GM12878 (cell line): Measurements from ENCODE around the gene MAML2. TPM values are rescaled to one million over a fixed set of nuclear protein-coding genes. Genes with fewer than 3 reads are reported as not detected.

Source experiments
- BCL11A ChIP-seq: IDR thresholded peaks from 2 replicates; pipeline ENCODE4 v1.6.1; 2011; ENCODE audit warnings: low read depth, low read length
- BMI1 ChIP-seq: fragments of 450-650 bp; IDR thresholded peaks from 2 replicates; pipeline ENCODE4 v1.6.1; 2016; ENCODE audit warnings: mild to moderate bottlenecking, moderate library complexity, borderline replicate concordance
- MTA2 ChIP-seq: fragments of 450-650 bp; IDR thresholded peaks from 2 replicates; pipeline ENCODE4 v1.6.1; 2016; ENCODE audit warnings: low read depth, mild to moderate bottlenecking, moderate library complexity
- MYC ChIP-seq: IDR thresholded peaks from 2 replicates; pipeline ENCODE4 v1.6.1; 2011; ENCODE audit warnings: mild to moderate bottlenecking, low read length, moderate library complexity, inconsistent platforms; ENCODE audit not compliant: insufficient read depth, insufficient replicate concordance, insufficient read length, severe bottlenecking
- NR2C1 ChIP-seq: fragments of 450-650 bp; IDR thresholded peaks from 2 replicates; pipeline ENCODE4 v1.6.1; 2017; ENCODE audit warnings: antibody characterized with exemption, mild to moderate bottlenecking, moderate library complexity
- SIX5 ChIP-seq: IDR thresholded peaks from 2 replicates; pipeline ENCODE4 v1.6.1; 2011; ENCODE audit warnings: mild to moderate bottlenecking, low read depth, low read length, moderate library complexity; ENCODE audit not compliant: severe bottlenecking
- SPI1 ChIP-seq: IDR thresholded peaks from 2 replicates; pipeline ENCODE4 v1.6.1; 2011; ENCODE audit warnings: low read depth, mild to moderate bottlenecking, low read length, moderate library complexity, borderline replicate concordance; ENCODE audit not compliant: insufficient read depth
- SUZ12 ChIP-seq: fragments of 200-600 bp; sonication (generic); IDR thresholded peaks from one replicate; pipeline ENCODE4 v1.6.1; 2018; ENCODE audit warnings: antibody characterized with exemption, mild to moderate bottlenecking; ENCODE audit not compliant: unreplicated experiment
- TBL1XR1 ChIP-seq: IDR thresholded peaks from 2 replicates; pipeline ENCODE4 v1.6.1; 2012; ENCODE audit warnings: low read depth, low read length, improper control_type of control experiment
- ZBED1 ChIP-seq: IDR thresholded peaks from 2 replicates; pipeline ENCODE4 v1.6.1; 2016; ENCODE audit warnings: borderline replicate concordance
- polyA plus RNA-seq, 11 experiments: library from polyadenylated mRNA; depleted of rRNA in 4 of 11; unstranded in 6 of 11; stranded (reverse) in 5 of 11; fragments of >200 nt; fragmentation: Nextera tagmentation in 4 of 11; fragmentation: Illumina TruSeq in 1 of 11; extraction: Ambion mirVana in 4 of 11; extraction: Trizol in 1 of 11; gene quantifications; 1 replicate in 1 of 11; 2 replicates in 10 of 11; pipeline versions ENCODE4 v1.2.1 to v1.2.3, GENCODE V29; 2011 to 2016; ENCODE audit warnings: inconsistent platforms in 2 of 11, missing spikeins in 2 of 11, low read depth in 1 of 11
- total RNA-seq, 4 experiments: library from RNA; depleted of rRNA in 3 of 4; stranded (reverse); fragments of >200 nt in 3 of 4; fragmentation: Illumina TruSeq in 1 of 4; extraction: Trizol in 1 of 4; gene quantifications; 2 replicates each; pipeline versions ENCODE4 v1.2.1 to v1.2.3, GENCODE V29; 2013 to 2021
- TF ChIP-seq, protein P1 (sequence below): fragments of 450-650 bp; IDR thresholded peaks from 2 replicates; pipeline ENCODE4 v1.6.1; 2017; ENCODE audit warnings: mild to moderate bottlenecking, moderate library complexity
- TF ChIP-seq, protein P2 (sequence below): fragments of 450-650 bp; IDR thresholded peaks from 2 replicates; pipeline ENCODE4 v1.6.1; 2016; ENCODE audit warnings: mild to moderate bottlenecking, moderate library complexity, borderline replicate concordance
- TF ChIP-seq, protein P3 (sequence below): IDR thresholded peaks from 2 replicates; pipeline ENCODE4 v1.6.1; 2011; ENCODE audit warnings: low read depth, mild to moderate bottlenecking, low read length, moderate library complexity, borderline replicate concordance; ENCODE audit errors: extremely low read depth
- TF ChIP-seq, protein P4 (sequence below): fragments of 450-650 bp; IDR thresholded peaks from 2 replicates; pipeline ENCODE4 v1.6.1; 2017; ENCODE audit warnings: borderline replicate concordance
- TF ChIP-seq, protein P5 (sequence below): fragments of 150-350 bp; IDR thresholded peaks from 2 replicates; pipeline ENCODE4 v1.6.1; 2016; ENCODE audit warnings: low read depth, low read length

The MAML2 gene
- total and polyA plus RNA-seq, 10 of the 15 experiments (the other 5 are each of a cell fraction or from before 2014, with no cell fraction given), result 2.5 to 15.1 (median 12.0) TPM

DNA sequence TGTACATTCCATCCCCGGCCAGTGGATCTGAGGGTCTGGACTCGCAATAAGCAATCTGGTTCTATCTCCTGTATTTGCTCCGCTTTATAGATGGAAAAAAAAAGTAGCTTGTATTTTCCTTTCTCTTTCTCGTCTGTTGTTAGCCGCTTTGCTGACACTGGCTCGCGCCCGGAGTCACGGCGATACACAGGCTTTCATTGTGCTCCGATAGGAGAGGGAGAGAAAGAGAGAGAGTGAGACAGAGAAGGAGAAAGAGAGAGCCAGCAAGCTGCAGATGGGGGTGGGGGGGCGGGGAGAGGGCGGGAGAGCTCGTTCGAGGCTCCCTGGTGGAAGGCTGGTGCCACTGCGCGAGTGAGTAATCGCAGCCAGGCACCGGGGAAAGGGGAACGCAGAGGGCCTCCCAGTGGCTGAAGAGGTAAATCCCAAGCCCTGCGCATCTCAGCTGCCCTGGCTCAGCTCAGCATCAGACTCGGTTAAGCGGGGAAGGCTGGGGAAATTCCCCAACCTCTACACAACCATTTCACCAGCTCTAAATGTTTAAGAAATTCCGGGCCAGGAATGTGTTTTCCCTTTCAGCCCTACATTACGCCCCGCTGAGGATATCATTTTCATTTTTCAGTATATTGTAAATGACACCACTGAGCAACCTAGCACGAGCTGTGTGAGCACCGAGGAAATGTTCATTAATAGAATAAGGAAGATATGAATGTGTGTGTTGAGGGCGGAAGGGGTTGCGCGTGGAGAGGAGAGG lies at the start of gene MAML2 (continued):
- TF ChIP-seq, protein P1, sequence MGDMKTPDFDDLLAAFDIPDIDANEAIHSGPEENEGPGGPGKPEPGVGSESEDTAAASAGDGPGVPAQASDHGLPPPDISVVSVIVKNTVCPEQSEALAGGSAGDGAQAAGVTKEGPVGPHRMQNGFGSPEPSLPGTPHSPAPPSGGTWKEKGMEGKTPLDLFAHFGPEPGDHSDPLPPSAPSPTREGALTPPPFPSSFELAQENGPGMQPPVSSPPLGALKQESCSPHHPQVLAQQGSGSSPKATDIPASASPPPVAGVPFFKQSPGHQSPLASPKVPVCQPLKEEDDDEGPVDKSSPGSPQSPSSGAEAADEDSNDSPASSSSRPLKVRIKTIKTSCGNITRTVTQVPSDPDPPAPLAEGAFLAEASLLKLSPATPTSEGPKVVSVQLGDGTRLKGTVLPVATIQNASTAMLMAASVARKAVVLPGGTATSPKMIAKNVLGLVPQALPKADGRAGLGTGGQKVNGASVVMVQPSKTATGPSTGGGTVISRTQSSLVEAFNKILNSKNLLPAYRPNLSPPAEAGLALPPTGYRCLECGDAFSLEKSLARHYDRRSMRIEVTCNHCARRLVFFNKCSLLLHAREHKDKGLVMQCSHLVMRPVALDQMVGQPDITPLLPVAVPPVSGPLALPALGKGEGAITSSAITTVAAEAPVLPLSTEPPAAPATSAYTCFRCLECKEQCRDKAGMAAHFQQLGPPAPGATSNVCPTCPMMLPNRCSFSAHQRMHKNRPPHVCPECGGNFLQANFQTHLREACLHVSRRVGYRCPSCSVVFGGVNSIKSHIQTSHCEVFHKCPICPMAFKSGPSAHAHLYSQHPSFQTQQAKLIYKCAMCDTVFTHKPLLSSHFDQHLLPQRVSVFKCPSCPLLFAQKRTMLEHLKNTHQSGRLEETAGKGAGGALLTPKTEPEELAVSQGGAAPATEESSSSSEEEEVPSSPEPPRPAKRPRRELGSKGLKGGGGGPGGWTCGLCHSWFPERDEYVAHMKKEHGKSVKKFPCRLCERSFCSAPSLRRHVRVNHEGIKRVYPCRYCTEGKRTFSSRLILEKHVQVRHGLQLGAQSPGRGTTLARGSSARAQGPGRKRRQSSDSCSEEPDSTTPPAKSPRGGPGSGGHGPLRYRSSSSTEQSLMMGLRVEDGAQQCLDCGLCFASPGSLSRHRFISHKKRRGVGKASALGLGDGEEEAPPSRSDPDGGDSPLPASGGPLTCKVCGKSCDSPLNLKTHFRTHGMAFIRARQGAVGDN, result no peak
- no peak for TF ChIP-seq NR2C1
- no peak for TF ChIP-seq BMI1
- no peak for TF ChIP-seq ZBED1
- TF ChIP-seq, protein P2, sequence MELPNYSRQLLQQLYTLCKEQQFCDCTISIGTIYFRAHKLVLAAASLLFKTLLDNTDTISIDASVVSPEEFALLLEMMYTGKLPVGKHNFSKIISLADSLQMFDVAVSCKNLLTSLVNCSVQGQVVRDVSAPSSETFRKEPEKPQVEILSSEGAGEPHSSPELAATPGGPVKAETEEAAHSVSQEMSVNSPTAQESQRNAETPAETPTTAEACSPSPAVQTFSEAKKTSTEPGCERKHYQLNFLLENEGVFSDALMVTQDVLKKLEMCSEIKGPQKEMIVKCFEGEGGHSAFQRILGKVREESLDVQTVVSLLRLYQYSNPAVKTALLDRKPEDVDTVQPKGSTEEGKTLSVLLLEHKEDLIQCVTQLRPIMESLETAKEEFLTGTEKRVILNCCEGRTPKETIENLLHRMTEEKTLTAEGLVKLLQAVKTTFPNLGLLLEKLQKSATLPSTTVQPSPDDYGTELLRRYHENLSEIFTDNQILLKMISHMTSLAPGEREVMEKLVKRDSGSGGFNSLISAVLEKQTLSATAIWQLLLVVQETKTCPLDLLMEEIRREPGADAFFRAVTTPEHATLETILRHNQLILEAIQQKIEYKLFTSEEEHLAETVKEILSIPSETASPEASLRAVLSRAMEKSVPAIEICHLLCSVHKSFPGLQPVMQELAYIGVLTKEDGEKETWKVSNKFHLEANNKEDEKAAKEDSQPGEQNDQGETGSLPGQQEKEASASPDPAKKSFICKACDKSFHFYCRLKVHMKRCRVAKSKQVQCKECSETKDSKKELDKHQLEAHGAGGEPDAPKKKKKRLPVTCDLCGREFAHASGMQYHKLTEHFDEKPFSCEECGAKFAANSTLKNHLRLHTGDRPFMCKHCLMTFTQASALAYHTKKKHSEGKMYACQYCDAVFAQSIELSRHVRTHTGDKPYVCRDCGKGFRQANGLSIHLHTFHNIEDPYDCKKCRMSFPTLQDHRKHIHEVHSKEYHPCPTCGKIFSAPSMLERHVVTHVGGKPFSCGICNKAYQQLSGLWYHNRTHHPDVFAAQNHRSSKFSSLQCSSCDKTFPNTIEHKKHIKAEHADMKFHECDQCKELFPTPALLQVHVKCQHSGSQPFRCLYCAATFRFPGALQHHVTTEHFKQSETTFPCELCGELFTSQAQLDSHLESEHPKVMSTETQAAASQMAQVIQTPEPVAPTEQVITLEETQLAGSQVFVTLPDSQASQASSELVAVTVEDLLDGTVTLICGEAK, result no peak
- TF ChIP-seq MYC, result no peak
- TF ChIP-seq, protein P3, sequence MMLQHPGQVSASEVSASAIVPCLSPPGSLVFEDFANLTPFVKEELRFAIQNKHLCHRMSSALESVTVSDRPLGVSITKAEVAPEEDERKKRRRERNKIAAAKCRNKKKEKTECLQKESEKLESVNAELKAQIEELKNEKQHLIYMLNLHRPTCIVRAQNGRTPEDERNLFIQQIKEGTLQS, result no peak
- no peak for TF ChIP-seq SUZ12
- no peak for TF ChIP-seq MTA2
- TF ChIP-seq TBL1XR1, result 0 out of 2 replicates have a peak, but pooled peaks have one; percentile 76
- TF ChIP-seq, protein P4, sequence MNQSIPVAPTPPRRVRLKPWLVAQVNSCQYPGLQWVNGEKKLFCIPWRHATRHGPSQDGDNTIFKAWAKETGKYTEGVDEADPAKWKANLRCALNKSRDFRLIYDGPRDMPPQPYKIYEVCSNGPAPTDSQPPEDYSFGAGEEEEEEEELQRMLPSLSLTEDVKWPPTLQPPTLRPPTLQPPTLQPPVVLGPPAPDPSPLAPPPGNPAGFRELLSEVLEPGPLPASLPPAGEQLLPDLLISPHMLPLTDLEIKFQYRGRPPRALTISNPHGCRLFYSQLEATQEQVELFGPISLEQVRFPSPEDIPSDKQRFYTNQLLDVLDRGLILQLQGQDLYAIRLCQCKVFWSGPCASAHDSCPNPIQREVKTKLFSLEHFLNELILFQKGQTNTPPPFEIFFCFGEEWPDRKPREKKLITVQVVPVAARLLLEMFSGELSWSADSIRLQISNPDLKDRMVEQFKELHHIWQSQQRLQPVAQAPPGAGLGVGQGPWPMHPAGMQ, result no peak
- TF ChIP-seq, protein P5, sequence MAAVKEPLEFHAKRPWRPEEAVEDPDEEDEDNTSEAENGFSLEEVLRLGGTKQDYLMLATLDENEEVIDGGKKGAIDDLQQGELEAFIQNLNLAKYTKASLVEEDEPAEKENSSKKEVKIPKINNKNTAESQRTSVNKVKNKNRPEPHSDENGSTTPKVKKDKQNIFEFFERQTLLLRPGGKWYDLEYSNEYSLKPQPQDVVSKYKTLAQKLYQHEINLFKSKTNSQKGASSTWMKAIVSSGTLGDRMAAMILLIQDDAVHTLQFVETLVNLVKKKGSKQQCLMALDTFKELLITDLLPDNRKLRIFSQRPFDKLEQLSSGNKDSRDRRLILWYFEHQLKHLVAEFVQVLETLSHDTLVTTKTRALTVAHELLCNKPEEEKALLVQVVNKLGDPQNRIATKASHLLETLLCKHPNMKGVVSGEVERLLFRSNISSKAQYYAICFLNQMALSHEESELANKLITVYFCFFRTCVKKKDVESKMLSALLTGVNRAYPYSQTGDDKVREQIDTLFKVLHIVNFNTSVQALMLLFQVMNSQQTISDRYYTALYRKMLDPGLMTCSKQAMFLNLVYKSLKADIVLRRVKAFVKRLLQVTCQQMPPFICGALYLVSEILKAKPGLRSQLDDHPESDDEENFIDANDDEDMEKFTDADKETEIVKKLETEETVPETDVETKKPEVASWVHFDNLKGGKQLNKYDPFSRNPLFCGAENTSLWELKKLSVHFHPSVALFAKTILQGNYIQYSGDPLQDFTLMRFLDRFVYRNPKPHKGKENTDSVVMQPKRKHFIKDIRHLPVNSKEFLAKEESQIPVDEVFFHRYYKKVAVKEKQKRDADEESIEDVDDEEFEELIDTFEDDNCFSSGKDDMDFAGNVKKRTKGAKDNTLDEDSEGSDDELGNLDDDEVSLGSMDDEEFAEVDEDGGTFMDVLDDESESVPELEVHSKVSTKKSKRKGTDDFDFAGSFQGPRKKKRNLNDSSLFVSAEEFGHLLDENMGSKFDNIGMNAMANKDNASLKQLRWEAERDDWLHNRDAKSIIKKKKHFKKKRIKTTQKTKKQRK, result no peak
- no peak for TF ChIP-seq SIX5
- TF ChIP-seq BCL11A, result peak; percentile 26; the same call in 1 of the 2 replicates
- TF ChIP-seq SPI1, result peak; percentile 35; the same call in 1 of the 2 replicates
